BLaER1 treated with 17β-estradiol and CSF1 and Interleukin-3, amounts not matched to agents 10 nM and 100 nM (cell line): Measurements from ENCODE around the gene KIZ.

Source experiments
- H3K27ac ChIP-seq, 11 experiments: shearing (Covaris generic); formaldehyde crosslinking; 2 replicates each; pipeline ENCODE4 v1.8.1; 2022
- H3K27me3 ChIP-seq, 11 experiments: shearing (Covaris generic); formaldehyde crosslinking; 2 replicates each; pipeline ENCODE4 v1.8.1; 2022
- H3K36me3 ChIP-seq, 11 experiments: shearing (Covaris generic); formaldehyde crosslinking; 2 replicates each; pipeline ENCODE4 v1.8.1; 2022
- H3K4me1 ChIP-seq, 10 experiments: shearing (Covaris generic); formaldehyde crosslinking; 2 replicates each; pipeline ENCODE4 v1.8.1; 2022
- H3K4me2 ChIP-seq, 11 experiments: shearing (Covaris generic); formaldehyde crosslinking; 2 replicates each; pipeline ENCODE4 v1.8.1; 2022
- H3K4me3 ChIP-seq, 10 experiments: shearing (Covaris generic); formaldehyde crosslinking; 2 replicates each; pipeline ENCODE4 v1.8.1; 2022
- H3K9ac ChIP-seq, 11 experiments: shearing (Covaris generic); formaldehyde crosslinking; 2 replicates each; pipeline ENCODE4 v1.8.1; 2022
- H3K9me3 ChIP-seq, 11 experiments: shearing (Covaris generic); formaldehyde crosslinking; replicated peaks in 1 of 11; 2 replicates each; pipeline ENCODE4 v1.8.1; 2022
- H4K20me1 ChIP-seq, 11 experiments: shearing (Covaris generic); formaldehyde crosslinking; 2 replicates each; pipeline ENCODE4 v1.8.1; 2022
- Cebpa-rat ChIP-seq, 11 experiments: shearing (Covaris generic); IDR thresholded peaks; 2 replicates each; pipeline ENCODE4 v1.8.1; 2022

The KIZ gene

GRCh38 chr20:21127201-21127981 is 1.5 kb downstream of the KIZ start:
- Histone ChIP-seq H3K9ac (peak overlapping the region in 8 of 11 experiments; percentile 17 to 94 (median 86); a peak in 9 of 22 replicates), H3K4me2 (peak overlapping the region; percentile 82 to 98 (median 93); a peak in 20 of 22 replicates), H3K9me3 (no peaks in the 10 kb centered on the region), H3K4me1 (peaks cover 10 to 19% (median 16%) of the 10 kb centered on the region in 10 experiments; a peak in 19 of 20 replicates), H3K4me3 (peak overlapping the region in 5 of 10 experiments; percentile 81 to 95 (median 91); a peak in 7 of 20 replicates), H3K27me3 (no peaks in the 10 kb centered on the region), H4K20me1 (no peaks in the 10 kb centered on the region), H3K27ac (no peak overlapping the region), H3K36me3 (peaks cover 0 to 17% (median 9%) of the 10 kb centered on the region in 11 experiments; a peak in 10 of 22 replicates)
- no peak for TF ChIP-seq Cebpa-rat (IDR thresholded peaks at IDR 0.05)

- no peak overlapping the region for H3K4me2 ChIP-seq
Observed at GRCh38 chr20:21129861-21130260, 4.0 kb downstream of the KIZ start.

GRCh38 chr20:21133404-21133803 is 7.5 kb downstream of the KIZ start:
- H3K36me3 ChIP-seq, result peaks cover 4 to 55% (median 38%) of the 10 kb centered on the region in 11 experiments; a peak in 17 of 22 replicates
- no peak for TF ChIP-seq Cebpa-rat (IDR thresholded peaks at IDR 0.05)
- H3K27ac ChIP-seq, result no peak overlapping the region

More at GRCh38 chr20:21129861-21130260, 4.0 kb downstream of the KIZ start:
- Histone ChIP-seq H3K4me1 (peaks cover 10 to 19% (median 16%) of the 10 kb centered on the region in 10 experiments; a peak in 19 of 20 replicates), H3K27me3 (no peaks in the 10 kb centered on the region), H3K9ac (no peak overlapping the region), H3K27ac (no peak overlapping the region), H4K20me1 (no peaks in the 10 kb centered on the region), H3K9me3 (no peaks in the 10 kb centered on the region), H3K36me3 (peaks cover 0 to 32% (median 21%) of the 10 kb centered on the region in 11 experiments; a peak in 14 of 22 replicates), H3K4me3 (no peak overlapping the region)
- no peak for TF ChIP-seq Cebpa-rat (IDR thresholded peaks at IDR 0.05)

GRCh38 chr20:21133917-21134622 is 8.2 kb downstream of the KIZ start:
- no peak overlapping the region for H3K27ac ChIP-seq
- no peak overlapping the region for H3K4me2 ChIP-seq
- H3K9me3 ChIP-seq, result no peaks in the 10 kb centered on the region
- H3K36me3 ChIP-seq, result peaks cover 4 to 61% (median 39%) of the 10 kb centered on the region in 11 experiments; a peak in 17 of 22 replicates
- no peak overlapping the region for H3K9ac ChIP-seq
- no peak for TF ChIP-seq Cebpa-rat (IDR thresholded peaks at IDR 0.05)
- H3K27me3 ChIP-seq, result no peaks in the 10 kb centered on the region
- no peaks in the 10 kb centered on the region for H4K20me1 ChIP-seq
- no peak overlapping the region for H3K4me3 ChIP-seq
- H3K4me1 ChIP-seq, result no peaks in the 10 kb centered on the region

More at GRCh38 chr20:21133404-21133803, 7.5 kb downstream of the KIZ start:
- H3K4me1 ChIP-seq, result no peaks in the 10 kb centered on the region
- H4K20me1 ChIP-seq, result no peaks in the 10 kb centered on the region
- H3K4me2 ChIP-seq, result no peak overlapping the region
- H3K27me3 ChIP-seq, result no peaks in the 10 kb centered on the region
- H3K9me3 ChIP-seq, result no peaks in the 10 kb centered on the region
- no peak overlapping the region for H3K9ac ChIP-seq
- no peak overlapping the region for H3K4me3 ChIP-seq

- no peaks in the 10 kb centered on the region for H3K9me3 ChIP-seq
- peaks cover 7 to 67% (median 42%) of the 10 kb centered on the region in 11 experiments; a peak in 18 of 22 replicates for H3K36me3 ChIP-seq
- H3K9ac ChIP-seq, result no peak overlapping the region
- H4K20me1 ChIP-seq, result no peaks in the 10 kb centered on the region; a peak in 1 of 22 replicates
- no peak for TF ChIP-seq Cebpa-rat (IDR thresholded peaks at IDR 0.05)
- H3K27me3 ChIP-seq, result no peaks in the 10 kb centered on the region
- H3K4me3 ChIP-seq, result no peak overlapping the region
- H3K4me2 ChIP-seq, result no peak overlapping the region
- H3K4me1 ChIP-seq, result no peaks in the 10 kb centered on the region
- no peak overlapping the region for H3K27ac ChIP-seq
Observed at GRCh38 chr20:21134883-21135493, 9.1 kb downstream of the KIZ start.

- no peak for TF ChIP-seq Cebpa-rat (IDR thresholded peaks at IDR 0.05)
- H3K9me3 ChIP-seq, result no peaks in the 10 kb centered on the region
- H3K27me3 ChIP-seq, result no peaks in the 10 kb centered on the region
- H4K20me1 ChIP-seq, result no peaks in the 10 kb centered on the region; a peak in 1 of 22 replicates
- peaks cover 12 to 70% (median 39%) of the 10 kb centered on the region in 11 experiments; a peak in 17 of 22 replicates for H3K36me3 ChIP-seq
- H3K4me1 ChIP-seq, result no peaks in the 10 kb centered on the region
- no peak overlapping the region for H3K27ac ChIP-seq
- no peak overlapping the region for H3K4me2 ChIP-seq
- no peak overlapping the region for H3K4me3 ChIP-seq
- no peak overlapping the region for H3K9ac ChIP-seq
Observed at GRCh38 chr20:21136015-21136732, 10.3 kb downstream of the KIZ start.

GRCh38 chr20:21137078-21137477 is 11.2 kb downstream of the KIZ start:
- H3K36me3 ChIP-seq, result peaks cover 12 to 68% (median 33%) of the 10 kb centered on the region in 11 experiments; a peak in 16 of 22 replicates
- H3K4me2 ChIP-seq, result no peak overlapping the region
- no peak overlapping the region for H3K9ac ChIP-seq
- no peak for TF ChIP-seq Cebpa-rat (IDR thresholded peaks at IDR 0.05)
- H4K20me1 ChIP-seq, result no peaks in the 10 kb centered on the region; a peak in 1 of 22 replicates
- H3K4me3 ChIP-seq, result no peak overlapping the region
- H3K9me3 ChIP-seq, result no peaks in the 10 kb centered on the region
- H3K27me3 ChIP-seq, result no peaks in the 10 kb centered on the region
- H3K4me1 ChIP-seq, result no peaks in the 10 kb centered on the region
- H3K27ac ChIP-seq, result no peak overlapping the region

GRCh38 chr20:21139881-21140566 is 14.1 kb downstream of the KIZ start:
- TF ChIP-seq Cebpa-rat (IDR thresholded peaks at IDR 0.05), result no peak
- H4K20me1 ChIP-seq, result no peaks in the 10 kb centered on the region; a peak in 1 of 22 replicates
- peaks cover 5 to 44% (median 21%) of the 10 kb centered on the region in 11 experiments; a peak in 15 of 22 replicates for H3K36me3 ChIP-seq
- no peak overlapping the region for H3K9ac ChIP-seq
- H3K27me3 ChIP-seq, result no peaks in the 10 kb centered on the region
- H3K4me2 ChIP-seq, result no peak overlapping the region
- H3K27ac ChIP-seq, result no peak overlapping the region
- no peaks in the 10 kb centered on the region for H3K9me3 ChIP-seq
- no peak overlapping the region for H3K4me3 ChIP-seq
- H3K4me1 ChIP-seq, result no peaks in the 10 kb centered on the region
